Caki2 (cell line): ENCODE results near the gene OTX1. TPM values are rescaled to one million over a fixed set of nuclear protein-coding genes. Genes with fewer than 3 reads are reported as not detected.
A peak's percentile ranks its signal among the peaks of the same experiment; 100 is the strongest.
"Not testable (repeated sequence)": the region's sequence is repeated elsewhere in the genome, so short reads cannot be mapped to it uniquely, and the experiment has no call there.

ENCODE experiments used
- DNase-seq: peaks from one replicate; pipeline ENCODE4 v3.0.0-alpha.2; 2015; ENCODE audit warnings: low read depth
- in situ Hi-C: cut with HindIII; loops from 2 replicates; pipeline ENCODE4 v1.10.0; 2016; ENCODE audit warnings: low sequenced_read_pairs, low pct_unique_long_range_greater_than_20kb, mixed read lengths
- total RNA-seq: library from RNA; depleted of rRNA; stranded (reverse); fragments of >200 nt; shearing (Covaris generic); gene quantifications from 2 replicates; pipeline ENCODE4 v1.2.3, GENCODE V29; 2014; ENCODE audit warnings: low replicate concordance

OTX1 gene
- total RNA-seq, 1 experiment from 2014 or later, result not detected

- no peak for DNase-seq
- in situ Hi-C loops, result no loop called here
Observed at GRCh38 chr2:63056107-63057050, 5.7 kb downstream of the OTX1 start.

DNA sequence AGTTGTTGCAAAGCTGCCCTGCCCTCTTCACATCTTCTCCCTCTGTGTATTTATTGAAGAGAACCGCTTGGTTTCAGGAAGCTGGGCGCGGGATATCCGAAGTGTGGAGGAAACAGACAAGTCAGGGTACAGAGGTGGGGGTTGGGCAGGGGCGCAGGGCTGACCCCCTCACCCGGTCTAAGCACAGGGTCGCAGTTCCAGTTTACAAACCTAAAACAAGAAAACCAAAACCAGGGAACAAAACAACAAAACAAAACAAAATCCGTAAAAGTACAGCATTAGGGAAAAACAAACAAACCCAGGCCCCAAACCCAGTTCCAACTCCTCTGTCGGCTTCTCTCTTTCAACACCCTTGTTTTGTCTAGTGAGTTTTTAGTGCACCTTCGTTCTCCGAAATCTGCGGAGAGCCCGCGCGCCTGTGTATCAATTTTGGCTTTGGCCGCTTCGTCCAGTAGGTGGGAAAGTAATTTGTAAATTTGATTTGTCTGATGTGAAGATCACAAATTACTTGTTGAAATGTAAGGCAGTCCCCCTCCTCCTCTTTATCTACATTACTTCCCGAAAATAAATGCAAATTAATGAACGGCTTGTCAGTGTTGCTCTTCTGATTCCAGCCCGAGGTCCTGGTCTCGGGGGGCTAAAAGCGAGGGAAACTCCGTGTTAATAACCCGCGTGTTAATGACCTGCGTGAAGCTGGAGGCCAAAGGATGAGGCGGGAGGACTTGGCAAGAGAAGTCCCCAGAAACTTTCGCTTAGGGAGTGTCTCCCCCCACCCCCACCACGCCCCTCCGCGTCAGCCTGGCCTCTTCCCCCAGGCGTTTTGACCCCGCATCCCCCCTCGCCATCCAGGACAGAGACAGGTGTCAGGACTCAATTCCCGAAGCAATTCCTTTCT, 6.9 kb downstream of the OTX1 start:
- no peak for DNase-seq
- in situ Hi-C loops, result no loop called here

DNA sequence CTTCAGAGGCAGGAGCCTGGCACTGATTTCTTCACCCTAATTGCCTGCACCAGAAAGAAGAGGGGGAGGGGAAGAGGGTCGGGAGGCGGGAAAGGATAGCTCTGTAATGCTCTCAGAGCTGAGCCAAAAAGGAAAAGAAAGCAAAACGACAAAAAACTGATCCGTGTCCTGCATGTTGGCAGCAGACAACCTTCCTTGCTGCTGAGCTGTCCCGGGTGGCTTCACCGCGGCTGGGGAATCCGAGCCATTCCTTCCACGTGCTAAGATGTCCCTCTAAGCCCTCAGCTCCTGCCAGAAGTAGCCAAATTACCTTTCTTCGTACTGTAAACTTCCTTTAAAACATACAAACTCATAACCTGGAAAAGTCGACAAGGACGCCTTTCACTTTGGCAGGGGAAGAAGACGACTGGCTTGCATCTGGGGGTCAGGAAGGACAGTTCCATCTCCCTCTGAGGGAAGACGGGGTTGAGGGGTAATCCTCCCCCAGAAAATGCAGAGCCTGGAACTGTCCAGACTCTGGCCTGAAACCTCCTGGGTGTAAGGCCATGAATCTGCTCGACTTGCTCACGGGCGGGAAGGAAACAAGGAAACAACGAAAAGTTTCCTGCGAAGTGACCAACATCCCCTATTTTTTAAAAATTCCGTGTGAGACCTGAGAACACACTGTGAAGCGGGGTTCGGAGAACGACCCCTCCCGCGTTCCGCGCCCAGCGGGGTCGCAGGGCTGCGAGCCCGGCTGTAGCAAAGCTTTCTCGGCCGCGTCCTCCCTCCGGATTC, 7.7 kb downstream of the OTX1 start:
- no peak for DNase-seq
- in situ Hi-C loops, result no loop called here

- in situ Hi-C loops, result no loop called here
- no peak for DNase-seq
Observed at GRCh38 chr2:63058921-63059792, 8.5 kb downstream of the OTX1 start.

DNA sequence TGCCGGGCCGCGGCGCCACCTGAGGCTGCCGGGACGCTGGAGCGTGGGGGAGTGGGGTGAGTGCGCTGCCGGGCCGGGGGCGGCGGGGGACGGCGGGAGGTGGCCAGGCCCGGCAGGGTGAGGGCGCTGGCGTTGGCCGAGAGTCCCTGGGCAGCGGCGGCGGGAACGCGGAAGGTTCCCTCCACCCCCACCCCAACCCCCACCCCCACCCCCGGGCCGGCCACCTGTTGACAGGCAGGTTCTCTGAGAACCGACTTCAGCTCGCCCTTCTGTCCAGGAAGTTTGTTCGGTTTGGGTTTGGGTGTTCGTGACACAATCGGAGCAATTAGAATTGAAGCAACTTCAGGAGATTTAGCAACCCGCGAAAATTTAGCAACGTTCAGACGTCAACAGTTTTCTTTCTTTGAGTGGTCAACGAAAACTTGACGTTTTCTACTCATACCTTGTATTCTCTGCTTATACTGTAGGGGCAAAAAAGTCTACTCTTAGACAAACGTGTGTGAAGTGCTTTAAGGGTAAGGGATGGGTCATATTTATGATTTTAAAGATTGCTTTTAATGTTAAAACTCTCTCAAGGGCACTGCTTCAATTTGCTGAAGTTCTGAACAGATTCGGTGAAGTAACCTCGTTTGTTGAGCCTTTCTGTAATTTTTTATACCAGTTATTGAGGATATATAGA, 9.3 kb downstream of the OTX1 start:
- DNase-seq, result no peak
- in situ Hi-C loops, result no loop called here

- in situ Hi-C loops, result no loop called here
- DNase-seq, result no peak
Observed at GRCh38 chr2:63060472-63060991, 9.9 kb downstream of the OTX1 start.

- no peak for DNase-seq
- in situ Hi-C loops, result no loop called here
Observed at GRCh38 chr2:63064197-63064596, 13.6 kb downstream of the OTX1 start.

GRCh38 chr2:63064661-63065060, 14.0 kb downstream of the OTX1 start:
- DNase-seq, result no peak
- in situ Hi-C loops, result no loop called here

GRCh38 chr2:63066265-63066664, 15.6 kb downstream of the OTX1 start:
- in situ Hi-C loops, result no loop called here
- DNase-seq, result no peak

DNA sequence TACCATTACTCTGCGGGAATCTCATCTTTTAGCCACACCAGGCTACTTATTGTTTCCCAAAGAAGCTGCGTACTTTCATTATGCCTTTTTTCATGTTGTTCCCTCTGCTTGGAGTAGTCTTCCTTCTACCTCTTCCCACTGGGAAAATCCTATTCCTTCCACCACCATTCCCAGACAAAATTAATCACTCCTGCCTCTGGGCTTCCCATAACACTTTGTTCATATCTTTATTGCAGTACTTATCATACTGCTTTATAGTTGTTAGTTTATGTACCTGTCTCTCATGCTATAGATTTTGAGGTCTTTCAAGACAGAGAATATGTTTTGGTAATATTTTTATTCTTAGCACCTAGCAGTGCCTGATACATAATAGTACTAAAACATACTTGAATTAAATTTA, 16.2 kb downstream of the OTX1 start:
- in situ Hi-C loops, result no loop called here
- DNase-seq, result no peak

DNA sequence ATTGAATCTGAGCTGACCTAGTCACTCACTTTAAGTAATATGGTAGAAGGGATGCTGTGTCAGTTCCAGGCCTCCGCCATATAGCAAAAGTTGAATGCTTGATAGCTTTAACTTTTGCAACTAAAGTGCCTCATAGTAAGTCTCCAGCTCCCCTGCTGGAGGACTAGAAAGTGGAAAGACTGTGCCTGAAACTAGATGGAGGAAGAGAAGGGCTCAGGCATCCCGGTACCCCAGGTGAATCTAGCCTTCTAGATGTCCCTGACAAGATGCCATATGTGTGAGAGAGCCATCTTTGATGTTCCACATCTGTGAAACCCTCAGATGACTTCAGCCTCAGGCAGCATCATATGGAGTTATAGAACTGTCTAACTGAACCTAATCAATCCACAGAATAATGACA, 21.0 kb downstream of the OTX1 start:
- DNase-seq, result no peak
- in situ Hi-C loops, result no loop called here

DNA sequence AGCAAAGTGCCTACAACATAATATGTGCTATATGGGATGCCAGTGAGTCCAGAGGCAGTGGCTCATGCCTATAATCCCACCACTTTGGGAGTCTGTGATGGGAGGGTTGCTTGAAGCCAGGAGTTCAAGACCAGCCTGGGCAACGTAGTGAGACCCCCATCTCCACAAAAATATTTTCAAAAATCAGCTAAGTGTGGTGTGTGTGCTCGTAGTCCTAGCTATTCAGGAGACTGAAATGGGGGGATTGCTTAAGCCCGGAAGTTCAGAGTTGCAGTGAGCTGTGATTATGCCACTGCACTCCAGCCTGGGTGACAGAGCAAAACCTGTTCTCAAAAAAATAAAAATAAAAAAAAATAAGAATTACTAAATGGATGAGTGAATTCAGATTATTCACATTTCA, 23.4 kb downstream of the OTX1 start:
- in situ Hi-C loops, result no loop called here
- no peak for DNase-seq

DNA sequence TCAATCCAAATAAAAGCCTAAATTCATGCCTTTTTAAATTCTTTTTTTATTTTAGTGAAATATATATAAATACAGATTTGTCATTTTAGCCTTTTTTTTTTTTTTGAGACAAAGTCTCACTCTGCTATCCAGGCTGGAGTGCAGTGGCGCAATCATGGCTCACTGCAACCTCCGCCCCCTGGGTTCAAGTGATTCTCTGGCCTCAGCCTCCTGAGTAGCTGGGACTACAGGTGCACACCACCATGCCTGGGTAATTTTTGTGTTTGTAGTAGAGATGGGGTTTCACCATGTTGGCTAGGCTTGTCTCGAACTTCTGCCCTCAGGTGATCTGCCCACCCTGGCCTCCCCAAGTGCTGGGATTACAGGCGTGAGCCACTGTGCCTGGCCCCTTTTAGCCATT, 23.8 kb downstream of the OTX1 start:
- in situ Hi-C loops, result not testable (repeated sequence)

GRCh38 chr2:63078852-63079606, 28.4 kb downstream of the OTX1 start:
- peak; percentile 69 for DNase-seq
- in situ Hi-C loops, result no loop called here

More for the DNA sequence above, 23.8 kb downstream of the OTX1 start:
- DNase-seq, result not testable (repeated sequence)

DNA sequence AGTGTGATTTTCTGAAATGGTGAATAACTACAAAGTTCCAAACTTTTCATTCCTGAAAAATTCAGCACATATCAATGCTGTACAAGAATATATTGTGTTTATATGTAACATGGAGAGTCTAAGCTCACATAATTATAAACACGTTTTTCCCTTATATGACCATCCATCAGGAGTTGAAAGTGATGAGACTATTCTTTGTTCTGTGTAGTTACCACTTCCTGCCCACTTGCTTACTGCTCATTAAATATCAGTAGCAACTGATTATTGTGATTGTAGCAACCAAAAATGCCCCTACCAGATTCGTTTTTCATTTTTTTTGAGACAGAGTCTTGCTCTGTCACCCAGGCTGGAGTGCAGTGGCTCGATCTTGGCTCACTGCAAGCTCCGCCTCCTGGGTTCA, 30.8 kb downstream of the OTX1 start:
- in situ Hi-C loops, result no loop called here
- no peak for DNase-seq

DNA sequence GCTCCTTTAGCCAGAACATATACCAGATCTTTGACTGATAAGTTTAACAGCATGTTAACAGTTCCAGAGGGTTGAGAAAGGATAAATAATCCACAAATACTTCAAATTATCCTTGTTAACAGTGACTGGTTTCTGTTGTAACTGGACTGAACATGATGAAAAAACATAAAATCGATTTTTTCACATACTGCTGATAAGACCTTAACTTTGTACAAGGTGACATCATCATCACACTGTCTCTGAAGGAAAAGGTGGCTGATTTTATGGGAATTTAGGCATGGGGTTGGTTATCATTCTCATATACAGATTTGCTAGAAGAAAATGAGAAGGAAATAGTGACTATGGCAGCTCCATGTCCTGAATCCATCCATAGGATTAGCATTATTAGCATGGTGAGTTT, 36.1 kb downstream of the OTX1 start:
- in situ Hi-C loops, result no loop called here
- DNase-seq, result no peak
